ENCODE results near the gene ZNF606. TPM values are rescaled to one million over a fixed set of nuclear protein-coding genes. Genes with fewer than 3 reads are reported as not detected.

Gene ZNF606
- total and polyA plus RNA-seq, 2 experiments from 2014 or later: 31.2 to 87.4 TPM

GRCh38 chr19:58037927-58038687 lies 35.5 kb upstream of the ZNF606 start:
- Histone ChIP-seq H3K4me1 (ENCODE audit: low read depth) (no peaks in the 10 kb centered on the region), H3K9me3 (ENCODE audit: low read depth) (no peaks in the 10 kb centered on the region), H3K27me3 (no peaks in the 10 kb centered on the region), H3K36me3 (no peaks in the 10 kb centered on the region), H3K27ac (peak overlapping the region; percentile 2), H3K4me3 (no peak overlapping the region)
- DNase-seq (ENCODE audit: low read depth in 1 of 2, low spot score in 1 of 2): peak in 1 of 2 donors; percentile 12
- TF ChIP-seq CTCF (IDR thresholded peaks at IDR 0.05; ENCODE audit: low read depth, low read length): no peak

GRCh38 chr19:58035863-58036262 lies 33.2 kb upstream of the ZNF606 start:
- Histone ChIP-seq H3K9me3 (ENCODE audit: low read depth) (no peaks in the 10 kb centered on the region), H3K27ac (no peak overlapping the region), H3K36me3 (no peaks in the 10 kb centered on the region), H3K4me3 (no peak overlapping the region), H3K27me3 (no peaks in the 10 kb centered on the region), H3K4me1 (ENCODE audit: low read depth) (no peaks in the 10 kb centered on the region)
- TF ChIP-seq CTCF (IDR thresholded peaks at IDR 0.05; ENCODE audit: low read depth, low read length): no peak
- DNase-seq (ENCODE audit: low read depth in 1 of 2, low spot score in 1 of 2): no peak

- Histone ChIP-seq H3K9me3 (ENCODE audit: low read depth) (no peaks in the 10 kb centered on the region), H3K27ac (peak overlapping the region; percentile 89)
- DNase-seq (ENCODE audit: low read depth in 1 of 2, low spot score in 1 of 2): no peak
Observed at GRCh38 chr19:58034477-58034793, 31.8 kb upstream of the ZNF606 start.

GRCh38 chr19:58033741-58034476 lies 31.3 kb upstream of the ZNF606 start, which contains the start of gene ZSCAN1:
ZSCAN1 (plus strand) TSS chr19:58034025; CDS start chr19:58037837, 3,812 bp downstream.
- H3K9me3 ChIP-seq (ENCODE audit: low read depth): no peaks in the 10 kb centered on the region
- H3K4me1 ChIP-seq (ENCODE audit: low read depth): no peaks in the 10 kb centered on the region
- H3K27ac ChIP-seq: peak within 1 kb of the TSS; percentile 89
- peak within 1 kb of the TSS; percentile 56 for H3K4me3 ChIP-seq
- DNase-seq (ENCODE audit: low read depth in 1 of 2, low spot score in 1 of 2): peak; percentile 91 to 92
- TF ChIP-seq CTCF (IDR thresholded peaks at IDR 0.05; ENCODE audit: low read depth, low read length): no peak
- no peaks in the 10 kb centered on the region for H3K27me3 ChIP-seq
- H3K36me3 ChIP-seq: no peaks in the 10 kb centered on the region

More at GRCh38 chr19:58034477-58034793, 31.8 kb upstream of the ZNF606 start:
- Histone ChIP-seq H3K27me3 (no peaks in the 10 kb centered on the region), H3K4me1 (ENCODE audit: low read depth) (no peaks in the 10 kb centered on the region), H3K4me3 (peak overlapping the region; percentile 56), H3K36me3 (no peaks in the 10 kb centered on the region)
- no peak for TF ChIP-seq CTCF (IDR thresholded peaks at IDR 0.05; ENCODE audit: low read depth, low read length)

GRCh38 chr19:58024661-58025060 lies 22.0 kb upstream of the ZNF606 start:
- no peak overlapping the region for H3K27ac ChIP-seq
- H3K4me3 ChIP-seq: no peak overlapping the region
- TF ChIP-seq CTCF (IDR thresholded peaks at IDR 0.05; ENCODE audit: low read depth, low read length): no peak
- no peak for DNase-seq (ENCODE audit: low read depth in 1 of 2, low spot score in 1 of 2)
- H3K36me3 ChIP-seq: no peaks in the 10 kb centered on the region
- no peaks in the 10 kb centered on the region for H3K4me1 ChIP-seq (ENCODE audit: low read depth)
- H3K27me3 ChIP-seq: no peaks in the 10 kb centered on the region
- no peaks in the 10 kb centered on the region for H3K9me3 ChIP-seq (ENCODE audit: low read depth)
